GM18870 (cell line): Measurements from ENCODE around the gene IKZF1.

Source experiments
- ATAC-seq: cut with Tn5 transposase; IDR thresholded peaks from one replicate; pipeline ENCODE4 v1.9.1; 2021; ENCODE audit warnings: moderate library complexity; ENCODE audit not compliant: unreplicated experiment

IKZF1 gene

DNA sequence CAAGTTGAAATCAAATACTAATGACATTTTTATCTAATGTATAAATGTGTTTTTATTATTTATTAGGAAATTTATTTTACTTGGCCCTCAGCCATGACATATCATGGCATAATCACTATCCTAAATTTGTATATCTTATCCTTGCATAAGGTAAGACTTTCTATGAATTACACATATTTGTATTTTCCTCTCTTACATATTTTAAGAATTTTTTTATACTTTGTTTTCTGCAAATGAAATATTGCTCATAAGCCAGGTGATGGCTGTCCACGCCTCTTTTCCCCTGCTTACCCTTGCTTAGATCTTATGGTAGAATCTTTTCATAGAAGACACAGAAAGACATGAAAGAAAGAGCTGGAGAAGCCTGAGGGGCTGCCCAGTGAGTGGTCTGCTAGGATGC lies 48.2 kb downstream of the IKZF1 start:
- no peak for ATAC-seq

DNA sequence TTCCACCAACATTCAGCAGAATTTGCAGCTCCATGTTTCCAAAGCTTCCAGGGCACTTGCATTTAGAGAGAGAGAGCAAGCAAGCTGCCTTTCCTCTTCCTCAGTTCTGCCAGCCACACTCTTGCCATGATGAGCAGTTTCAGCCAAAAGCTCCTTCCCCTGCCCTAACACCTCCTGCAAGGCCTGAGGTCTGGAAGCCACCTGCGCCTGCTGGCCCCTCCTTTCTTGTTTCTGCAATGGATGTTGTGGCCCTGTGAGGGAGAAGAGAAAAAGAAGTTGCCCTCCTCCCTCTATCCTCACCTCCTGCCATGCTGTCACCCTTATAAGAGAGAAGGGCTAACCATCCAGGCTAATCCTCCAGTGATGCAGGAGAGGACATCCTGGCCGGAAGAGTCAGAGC lies 48.7 kb downstream of the IKZF1 start:
- no peak for ATAC-seq

DNA sequence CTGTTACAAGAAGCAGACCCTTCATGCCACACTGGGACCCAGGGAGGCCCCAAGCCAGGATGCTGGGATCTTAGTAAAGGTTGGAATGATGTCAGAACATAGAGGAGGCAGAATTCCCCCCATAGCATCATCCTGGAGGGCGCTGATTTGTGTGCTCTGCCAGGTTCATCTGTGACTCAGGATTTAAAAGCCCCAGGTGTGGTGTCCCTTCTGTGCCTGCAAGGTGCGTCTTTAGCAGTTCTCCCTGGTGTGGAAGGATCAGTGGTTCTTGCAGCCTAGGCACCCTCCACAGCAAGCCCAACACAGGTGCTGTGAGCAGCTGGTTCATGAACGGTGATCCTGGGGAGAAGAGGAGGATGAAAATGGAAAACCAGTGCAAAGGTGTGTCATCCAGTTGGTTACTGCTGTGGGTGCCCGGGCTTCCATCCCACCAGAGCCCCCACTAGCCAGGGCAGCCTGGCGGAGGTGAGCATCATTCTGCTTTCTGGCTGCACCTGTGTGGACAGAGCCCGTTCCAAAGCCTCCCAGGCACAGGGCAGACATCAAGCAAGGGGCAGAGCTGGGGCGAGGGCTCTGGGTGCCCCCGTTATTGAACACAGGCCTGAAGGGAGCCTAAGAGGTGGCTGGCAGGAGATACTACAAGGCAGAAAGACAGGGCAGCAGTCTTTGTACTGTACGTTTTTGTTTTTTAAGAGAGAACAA lies 49.5 kb downstream of the IKZF1 start:
- ATAC-seq = no peak

DNA sequence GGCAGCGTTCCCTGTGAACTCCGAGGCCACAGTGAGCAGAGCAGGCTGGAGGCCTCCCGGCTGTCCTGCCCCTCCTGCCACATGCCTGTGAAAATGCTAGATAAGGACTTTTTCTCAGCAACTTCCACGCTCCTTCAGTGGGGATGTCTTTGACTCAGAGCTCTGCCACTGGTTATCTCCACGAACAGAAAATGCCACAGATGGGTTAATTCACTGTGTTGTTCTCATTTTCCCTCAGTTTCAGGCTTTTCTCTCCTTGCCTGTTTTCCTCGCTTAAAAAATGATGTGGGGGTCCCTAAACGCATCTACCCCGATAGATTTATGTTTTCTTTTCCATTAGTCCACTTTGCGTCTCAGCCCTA lies 51.3 kb downstream of the IKZF1 start:
- ATAC-seq = no peak

DNA sequence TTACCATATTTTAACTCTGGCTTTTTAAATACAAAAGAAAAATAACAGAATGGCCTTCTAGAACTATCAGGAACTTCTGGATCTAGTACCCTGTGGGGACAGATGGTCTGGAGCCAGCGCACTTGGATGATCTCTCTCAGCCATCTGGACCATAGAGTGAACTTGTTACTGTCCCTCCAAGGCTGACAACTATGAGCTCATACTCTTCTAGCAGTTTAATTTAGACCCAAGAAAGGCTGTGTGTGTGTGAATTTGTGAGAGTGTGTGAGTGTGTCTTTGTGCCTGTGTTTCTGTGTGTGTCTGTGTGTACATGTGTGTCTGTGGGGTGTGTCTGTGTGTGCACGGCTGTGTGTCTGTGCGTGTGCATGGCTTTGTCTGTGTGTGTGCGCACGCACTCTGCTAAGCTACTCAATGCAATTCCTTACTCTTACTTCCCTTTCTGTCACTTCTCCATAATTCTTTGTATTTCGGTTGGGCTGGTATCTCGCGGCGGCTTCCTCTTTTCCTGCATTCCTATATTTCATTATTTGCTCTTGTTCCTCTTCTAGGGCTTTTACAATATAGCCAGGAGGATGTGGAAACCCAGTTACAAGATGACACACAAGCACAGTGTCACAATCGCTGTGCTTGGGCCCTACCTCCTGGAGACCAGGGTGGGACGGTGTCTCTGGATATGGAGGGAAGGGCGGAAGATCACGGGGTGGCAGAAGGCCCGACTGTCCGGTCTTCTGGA lies 51.9 kb downstream of the IKZF1 start:
- no peak for ATAC-seq

DNA sequence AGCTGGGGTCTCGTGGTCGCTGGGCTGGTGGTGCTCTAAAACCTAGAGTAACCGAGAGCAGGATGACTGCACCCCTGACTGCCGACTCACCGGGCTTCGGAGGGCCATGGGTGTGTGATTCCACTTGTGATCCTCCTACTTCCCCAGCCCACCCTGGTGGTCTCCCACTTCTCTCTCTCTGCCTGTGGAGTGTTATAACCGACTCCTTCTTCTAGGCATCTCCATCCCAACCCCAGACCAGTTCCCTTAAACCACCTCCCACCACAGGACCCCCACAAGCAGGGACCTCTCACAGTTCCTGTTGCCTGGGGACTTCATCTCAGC lies 52.4 kb downstream of the IKZF1 start:
- ATAC-seq = no peak

DNA sequence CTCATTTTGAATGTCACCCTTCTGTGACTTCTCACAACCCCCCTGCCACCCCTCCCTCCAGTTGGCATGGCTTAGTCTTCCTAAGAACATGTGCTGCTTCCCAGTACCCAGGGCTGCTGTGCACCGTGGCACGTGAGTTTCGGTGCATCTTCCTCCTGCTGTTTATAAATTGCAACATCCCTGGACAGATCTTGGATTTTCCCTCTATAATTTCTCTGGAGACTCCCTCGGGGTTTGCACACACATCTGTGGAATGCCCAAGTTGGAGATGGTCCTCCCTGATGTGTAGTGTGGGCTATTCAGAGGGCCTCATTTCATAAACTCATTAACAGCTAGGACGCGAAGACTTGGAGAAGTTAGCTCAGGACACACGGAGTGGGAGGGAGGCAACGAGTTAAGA lies 52.9 kb downstream of the IKZF1 start:
- ATAC-seq = no peak

DNA sequence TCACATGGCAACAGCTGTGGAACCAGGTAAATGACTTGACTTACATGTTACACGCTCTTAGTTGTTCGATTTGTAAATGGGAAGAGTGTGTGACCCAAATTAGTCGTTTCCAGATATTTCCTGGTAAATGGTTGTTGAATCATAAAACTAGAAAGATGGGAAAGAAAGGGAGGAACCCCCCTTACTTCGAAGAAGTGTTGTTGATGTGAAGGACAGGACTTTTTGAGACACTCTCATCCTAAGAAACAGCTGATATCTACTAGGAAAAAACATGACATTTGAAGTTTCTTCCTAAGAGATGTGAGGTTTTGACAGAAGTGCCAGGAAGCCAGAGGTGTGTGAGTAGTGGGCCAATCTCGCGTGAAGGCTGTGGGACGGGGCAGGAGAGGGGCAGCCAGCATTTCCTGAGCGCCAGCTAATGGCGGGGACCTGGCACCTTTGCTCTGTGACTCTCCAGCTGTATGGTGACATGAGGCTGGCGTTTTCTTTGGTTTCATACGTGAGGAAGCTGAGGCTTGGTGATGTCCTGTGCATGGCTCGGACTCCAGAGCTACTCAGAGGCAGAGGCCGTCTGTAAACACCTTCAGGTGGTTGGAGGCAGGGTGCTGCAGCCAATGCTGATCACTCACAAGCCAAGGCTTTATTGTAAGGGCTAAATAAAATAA lies 53.7 kb downstream of the IKZF1 start:
- no peak for ATAC-seq

DNA sequence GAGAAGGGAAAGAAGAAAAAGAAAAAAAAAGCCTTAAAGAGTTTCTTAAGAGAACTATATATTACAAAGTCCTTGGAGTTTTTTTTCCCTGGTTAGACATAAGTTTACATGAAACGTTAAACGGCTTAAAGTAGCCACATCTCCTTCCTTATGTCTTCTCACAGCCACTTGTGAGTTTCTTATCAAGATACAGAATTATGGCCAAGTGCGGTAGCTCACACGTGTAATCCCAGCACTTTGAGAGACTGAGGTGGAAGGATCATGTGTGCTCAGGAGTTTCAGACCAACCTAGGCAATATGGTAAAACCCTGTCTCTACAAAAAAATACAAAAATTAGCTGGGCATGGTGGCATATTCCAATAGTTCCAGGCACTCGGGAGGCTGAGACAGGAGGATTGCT lies 54.3 kb downstream of the IKZF1 start:
- ATAC-seq = no peak

DNA sequence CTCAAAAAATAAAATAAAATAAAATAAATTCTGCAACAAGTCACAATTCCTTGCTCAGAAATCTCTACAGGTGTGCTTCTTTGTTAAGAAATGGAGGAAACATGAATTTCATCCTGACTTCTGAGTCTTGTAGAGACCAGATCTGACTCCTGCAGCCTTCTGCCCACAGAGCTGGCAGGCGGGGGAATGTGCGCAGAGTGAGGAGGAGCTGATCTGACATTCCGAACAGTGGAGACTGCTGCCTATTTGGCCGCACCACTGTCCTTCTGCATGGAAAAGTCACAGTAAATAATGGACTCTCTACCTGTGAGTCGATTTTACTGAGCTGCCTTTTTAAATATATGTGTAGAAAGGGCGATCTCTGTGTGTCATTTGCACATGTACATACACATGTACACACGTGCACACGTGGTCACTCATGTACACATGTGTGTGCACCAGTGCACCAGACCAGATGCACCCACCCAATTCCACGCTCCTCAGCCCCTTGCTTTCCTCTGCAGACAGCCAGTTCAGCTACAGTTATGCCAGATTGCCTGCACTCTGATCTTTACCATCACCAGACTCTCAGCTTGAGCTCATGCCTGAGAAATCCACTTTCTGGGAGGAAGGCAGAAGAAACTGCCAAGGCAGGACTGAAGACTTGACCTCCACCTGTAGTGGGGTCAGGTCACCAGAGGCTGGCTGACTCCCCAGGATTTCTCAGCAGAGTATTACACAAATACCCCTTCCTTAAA lies 54.9 kb downstream of the IKZF1 start:
- no peak for ATAC-seq

DNA sequence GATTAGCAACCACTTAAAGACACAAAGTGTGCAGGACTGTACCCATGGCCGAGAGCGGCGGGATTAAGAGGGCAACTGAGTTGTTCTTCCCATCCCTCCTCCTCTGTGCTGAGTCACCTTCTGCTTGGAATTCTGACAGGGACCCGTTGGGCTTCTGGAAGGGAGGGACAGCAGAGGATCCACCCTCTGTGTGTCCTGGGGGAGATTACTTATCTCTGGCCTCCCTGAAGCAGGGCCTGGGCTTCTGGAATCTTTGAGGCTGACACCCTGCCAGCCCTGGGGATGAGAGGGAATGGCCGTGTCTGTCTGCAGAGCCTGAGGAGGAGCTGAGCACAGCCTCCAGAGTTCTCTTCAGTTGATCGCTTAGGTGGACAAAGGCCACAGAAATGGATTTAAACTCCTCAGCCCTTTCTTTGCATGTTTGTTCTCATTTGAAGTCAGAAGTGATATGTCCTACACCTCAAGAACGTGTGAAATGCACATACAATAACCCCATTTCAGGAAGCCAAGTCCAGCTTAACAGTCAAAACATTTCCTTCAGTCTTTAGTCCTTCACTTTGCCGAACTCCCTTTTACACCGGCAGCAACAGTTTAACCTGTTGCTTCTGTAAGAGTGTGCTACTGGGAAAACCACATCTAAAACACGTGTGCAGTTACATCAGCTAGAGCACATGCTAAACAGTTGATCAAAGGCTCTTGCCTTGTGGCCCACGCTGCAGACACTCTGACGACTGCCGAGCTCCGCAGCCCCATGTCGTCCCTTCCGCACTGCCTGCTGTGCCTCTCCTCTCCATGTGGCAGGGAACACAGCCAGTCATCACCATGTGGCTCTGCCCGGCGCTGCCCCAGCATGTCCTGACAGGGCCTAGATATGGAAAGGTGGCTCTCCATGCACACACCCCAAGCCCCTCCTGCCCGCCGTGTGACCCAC lies 55.7 kb downstream of the IKZF1 start:
- ATAC-seq = no peak

DNA sequence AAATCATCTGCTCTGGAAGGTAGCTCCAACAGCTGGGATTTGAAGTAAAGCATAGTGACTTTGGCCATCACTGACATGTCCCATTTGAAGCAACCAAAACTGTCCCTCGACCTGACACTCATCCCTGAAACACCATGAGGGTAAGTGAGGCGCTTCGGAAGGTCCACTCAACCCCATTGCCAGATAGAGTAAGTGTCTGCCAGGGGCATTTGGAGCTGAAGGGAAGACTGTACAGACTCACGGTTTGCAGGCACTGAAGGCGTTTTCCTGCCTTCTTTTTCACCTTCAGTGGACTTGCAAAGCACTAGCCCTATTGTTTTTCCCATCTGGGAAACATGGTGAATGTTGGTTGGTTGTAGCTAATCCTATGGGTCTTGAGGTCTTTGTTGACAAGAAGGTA lies 57.6 kb downstream of the IKZF1 start:
- no peak for ATAC-seq

DNA sequence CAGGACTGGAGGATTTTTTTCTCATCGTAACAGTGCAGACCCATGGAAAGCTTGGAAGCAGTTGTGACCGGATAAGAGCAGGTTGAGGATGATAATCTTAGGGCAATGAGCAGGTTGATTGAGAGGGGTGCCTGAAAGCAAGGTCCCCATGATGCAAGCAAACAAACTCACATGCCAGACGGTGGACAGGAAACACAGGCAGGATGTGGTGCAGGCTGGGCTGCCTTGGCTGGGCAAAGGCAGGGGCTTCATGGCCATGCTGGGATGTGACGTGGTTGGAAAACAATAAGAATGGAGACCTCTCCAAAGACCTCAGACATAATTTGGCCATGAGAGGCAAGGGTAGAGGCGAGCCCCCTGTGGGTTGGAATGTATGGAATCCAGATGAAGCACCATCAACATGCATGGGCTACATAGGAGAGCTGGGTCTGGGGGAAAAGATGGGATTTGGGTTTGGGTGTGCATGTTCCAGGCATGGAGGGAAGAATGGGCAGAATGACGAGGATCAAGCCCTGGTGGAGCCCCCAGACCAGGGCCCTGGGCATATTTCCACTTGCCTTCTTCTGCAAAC lies 58.3 kb downstream of the IKZF1 start:
- no peak for ATAC-seq

DNA sequence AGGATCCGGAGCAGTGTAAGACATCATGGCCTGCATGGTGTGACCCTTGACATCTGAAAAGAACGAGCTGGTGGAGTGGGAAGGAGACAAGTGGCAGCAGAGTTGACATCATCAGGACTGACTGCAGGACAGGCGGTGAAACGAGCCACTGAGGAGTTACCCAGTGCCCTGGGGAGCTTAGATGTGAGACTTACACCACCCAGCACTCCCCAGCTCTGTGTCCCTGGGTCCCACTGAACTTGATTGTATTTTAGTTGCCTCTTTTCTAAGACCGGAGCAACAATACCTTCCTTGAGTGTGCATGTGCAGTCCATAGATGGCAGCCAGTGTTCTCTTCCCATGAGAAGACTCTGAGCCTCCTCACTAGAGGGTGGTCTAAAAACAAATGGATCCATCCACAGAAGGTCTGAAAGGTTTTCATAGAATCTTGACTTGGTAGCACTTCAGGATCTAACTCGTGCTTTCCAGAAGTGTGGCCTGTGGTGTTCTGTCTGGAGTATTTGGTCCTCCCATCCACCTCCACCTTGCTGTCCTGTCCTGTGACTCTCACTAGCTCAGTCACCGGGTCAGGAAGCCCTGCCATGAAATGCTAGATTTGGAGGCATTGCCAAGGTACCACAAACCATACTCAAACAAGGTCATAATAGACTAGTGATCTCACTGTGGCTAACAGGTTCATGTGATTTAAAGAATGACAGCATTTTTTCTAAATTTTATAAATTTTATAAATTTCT lies 59.0 kb downstream of the IKZF1 start:
- ATAC-seq = no peak

DNA sequence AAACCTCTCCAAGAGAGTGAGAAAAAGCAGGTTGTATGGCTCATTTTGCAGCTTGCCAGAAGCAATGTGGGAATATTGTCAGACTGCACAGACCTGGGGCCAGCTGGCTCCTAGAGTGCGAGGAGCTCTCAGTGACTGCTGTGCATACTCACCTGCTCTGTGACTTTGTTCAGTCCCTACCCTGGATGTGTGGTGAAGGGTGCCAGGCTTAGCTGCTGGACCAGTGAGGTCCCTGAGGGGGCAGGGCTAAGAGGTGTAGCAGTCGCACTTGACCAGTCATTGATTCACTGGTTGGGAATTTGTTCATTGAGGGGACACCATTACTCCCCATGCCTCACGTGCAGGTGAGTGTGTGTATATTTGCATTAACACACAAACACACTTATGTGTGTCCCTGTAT lies 60.1 kb downstream of the IKZF1 start:
- no peak for ATAC-seq

DNA sequence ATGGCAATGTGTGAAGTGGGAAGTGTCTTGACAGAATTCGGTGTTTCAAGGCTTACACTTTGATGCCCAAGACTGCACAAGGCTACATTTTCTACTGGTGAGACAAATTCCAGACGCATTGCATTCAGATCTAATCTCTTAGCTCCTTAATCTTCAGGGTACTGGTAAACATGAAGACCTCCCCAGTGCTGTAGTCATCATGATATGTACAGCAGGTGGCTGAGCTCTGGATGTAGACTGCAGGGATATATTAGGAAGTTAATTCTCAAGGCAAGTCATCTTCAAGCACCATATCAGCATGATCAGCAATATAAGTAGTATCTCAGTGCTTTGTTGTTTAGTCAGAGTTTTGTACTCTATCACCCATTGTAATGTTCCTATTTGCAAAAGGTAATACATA lies 61.8 kb downstream of the IKZF1 start:
- ATAC-seq = no peak

DNA sequence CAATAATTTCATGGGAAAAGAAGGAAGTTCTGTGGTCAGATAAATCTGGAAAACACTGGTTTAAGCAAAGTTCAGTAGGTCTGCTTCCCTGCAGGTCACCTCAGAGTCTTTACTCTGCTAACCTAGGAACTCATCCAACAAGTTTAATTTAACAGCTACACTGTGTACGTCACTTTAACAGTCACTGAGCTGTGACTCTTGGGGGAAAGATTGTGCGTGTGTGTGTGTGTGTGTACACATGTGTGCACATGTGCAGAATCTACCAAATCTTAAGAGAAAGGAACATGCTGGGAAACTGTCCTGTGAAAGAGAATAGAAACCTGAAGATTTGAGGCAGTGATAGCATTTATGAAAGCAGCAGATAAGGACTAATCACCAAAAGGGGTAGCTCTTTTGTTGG lies 62.6 kb downstream of the IKZF1 start:
- ATAC-seq = no peak

DNA sequence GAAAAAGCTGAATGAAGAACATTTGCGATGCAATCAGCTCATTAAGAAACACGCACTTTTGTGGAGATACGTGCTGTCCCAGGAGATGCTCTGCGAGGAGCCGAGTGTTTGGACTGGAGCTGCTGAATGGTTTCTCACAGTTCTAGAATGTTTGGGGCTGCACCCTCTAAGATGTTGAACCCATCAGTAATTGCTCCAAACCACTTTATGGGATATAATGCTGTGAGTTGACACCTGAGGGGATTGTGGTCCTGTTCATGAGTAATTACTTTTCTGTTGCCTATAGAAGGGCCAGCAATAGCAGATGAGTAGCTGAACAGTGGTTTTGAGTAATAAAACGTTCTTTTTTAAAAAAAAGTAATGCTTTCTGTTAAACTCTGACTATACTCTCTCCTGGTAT lies 63.1 kb downstream of the IKZF1 start:
- no peak for ATAC-seq

DNA sequence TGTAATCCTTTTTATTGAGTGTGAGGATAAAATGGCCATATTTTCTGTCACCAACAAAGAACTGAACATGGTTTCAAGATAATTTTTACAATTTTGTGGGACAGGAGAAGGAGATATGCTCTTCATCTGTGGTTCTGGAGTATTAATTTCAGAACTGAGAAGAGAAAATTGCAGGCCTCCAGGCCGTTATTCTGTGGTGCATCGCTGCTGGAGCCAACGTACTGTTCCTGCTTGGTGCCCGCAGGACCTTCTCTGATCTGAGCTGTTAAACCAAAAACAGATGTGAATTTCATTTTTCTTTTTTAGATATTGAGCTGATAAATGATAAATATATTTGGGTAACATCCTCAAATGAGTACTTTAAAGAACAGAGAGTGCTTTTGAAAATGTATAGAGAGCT lies 63.9 kb downstream of the IKZF1 start:
- no peak for ATAC-seq
